Suprapubic skin (tissue), 4 donors: ENCODE results near the gene PARD3B.

ENCODE experiments used
- CTCF ChIP-seq, 2 donors: fragments of 200-600 bp in 1 of 2; fragments of 450-650 bp in 1 of 2; sonication (generic) in 1 of 2; IDR thresholded peaks; one replicate each; pipeline ENCODE4 v1.5.1; 2016 to 2019; ENCODE audit warnings: antibody characterized with exemption in 2 of 2, mild to moderate bottlenecking in 1 of 2, moderate library complexity in 1 of 2
- EP300 ChIP-seq: sonication (generic); formaldehyde crosslinking; IDR thresholded peaks from one replicate; pipeline ENCODE4 v1.6.1; 2017; ENCODE audit warnings: antibody characterized with exemption
- POLR2A ChIP-seq, 2 donors: fragments of 450-650 bp; IDR thresholded peaks; one replicate each; pipeline ENCODE4 v1.6.1; 2017; ENCODE audit warnings: antibody characterized with exemption in 2 of 2, mild to moderate bottlenecking in 2 of 2, moderate library complexity in 2 of 2
- POLR2AphosphoS5 ChIP-seq, 3 donors: sonication (generic); formaldehyde crosslinking; IDR thresholded peaks; one replicate each; pipeline ENCODE4 v1.6.1; 2017; ENCODE audit warnings: antibody characterized with exemption in 3 of 3

- no peak for TF ChIP-seq CTCF (IDR thresholded peaks at IDR 0.05)
- TF ChIP-seq POLR2AphosphoS5 (IDR thresholded peaks at IDR 0.05), result no peak
- no peak for TF ChIP-seq EP300
- no peak for TF ChIP-seq POLR2A (IDR thresholded peaks at IDR 0.05)
Observed at GRCh38 chr2:204791230-204791629, 246.0 kb downstream of the PARD3B start.
